Vagina (tissue), 2 donors: Measurements from ENCODE around the gene CCDC28A. TPM values are rescaled to one million over a fixed set of nuclear protein-coding genes. Genes with fewer than 3 reads are reported as not detected.

Source experiments
- DNase-seq, 2 donors: peaks; one replicate each; pipeline ENCODE4 v3.0.0-alpha.2; 2017; ENCODE audit errors: extremely low spot score in 2 of 2
- H3K27ac ChIP-seq: fragments of 200-600 bp; sonication (generic); one replicate; pipeline ENCODE4 v1.5.1; 2019
- H3K27me3 ChIP-seq: fragments of 200-600 bp; sonication (generic); one replicate; pipeline ENCODE4 v1.5.1; 2019
- H3K36me3 ChIP-seq, 2 donors: fragments of 200-600 bp; sonication (generic); one replicate each; pipeline ENCODE4 v1.5.1; 2017 to 2019
- H3K4me1 ChIP-seq: fragments of 200-600 bp; sonication (generic); one replicate; pipeline ENCODE4 v1.5.1; 2019
- H3K4me3 ChIP-seq, 2 donors: fragments of 200-600 bp; sonication (generic); 1 replicate in 1 of 2; 2 replicates in 1 of 2; pipeline ENCODE4 v1.5.1; 2016 to 2019
- H3K9me3 ChIP-seq: fragments of 200-600 bp; sonication (generic); one replicate; pipeline ENCODE4 v1.5.1; 2019
- CTCF ChIP-seq, 3 experiments: fragments of 450-650 bp in 2 of 3; fragments of 200-600 bp in 1 of 3; sonication (generic) in 1 of 3; IDR thresholded peaks; one replicate each; pipeline ENCODE4 v1.5.1; 2017 to 2019; ENCODE audit warnings: antibody characterized with exemption in 3 of 3, mild to moderate bottlenecking in 2 of 3, moderate library complexity in 2 of 3
- POLR2A ChIP-seq, 2 donors: fragments of 450-650 bp; IDR thresholded peaks; one replicate each; pipeline ENCODE4 v1.6.1; 2017; ENCODE audit warnings: antibody characterized with exemption in 2 of 2, mild to moderate bottlenecking in 2 of 2, moderate library complexity in 2 of 2
- POLR2AphosphoS5 ChIP-seq, 2 donors: sonication (generic); formaldehyde crosslinking; IDR thresholded peaks; one replicate each; pipeline ENCODE4 v1.9.0; 2017; ENCODE audit warnings: antibody characterized with exemption in 2 of 2, mild to moderate bottlenecking in 2 of 2, low read depth in 1 of 2; ENCODE audit not compliant: insufficient read depth in 1 of 2
- intact Hi-C: fragments of 100-400 bp; cut with DNase I; formaldehyde crosslinking; loops from one replicate; pipeline ENCODE4 v1.15.1; 2023
- total RNA-seq: library from RNA; depleted of rRNA; stranded (reverse); fragments of >200 nt; gene quantifications from one replicate; pipeline ENCODE4 v1.2.3, GENCODE V29; 2016

The CCDC28A gene
- total RNA-seq, 1 donor from 2014 or later = 11.0 TPM

- H3K36me3 ChIP-seq = no peaks in the 10 kb centered on the region
- no peak overlapping the region for H3K4me3 ChIP-seq
- no peak for TF ChIP-seq CTCF (IDR thresholded peaks at IDR 0.05)
- TF ChIP-seq POLR2AphosphoS5 (IDR thresholded peaks at IDR 0.05; ENCODE audit: insufficient read depth in 1 of 2, low read depth in 1 of 2) = no peak
- TF ChIP-seq POLR2A (IDR thresholded peaks at IDR 0.05) = no peak
- no peaks in the 10 kb centered on the region for H3K9me3 ChIP-seq
- DNase-seq = no peak
- no peaks in the 10 kb centered on the region for H3K27me3 ChIP-seq
- intact Hi-C loops = no loop called here
- no peaks in the 10 kb centered on the region for H3K4me1 ChIP-seq
- H3K27ac ChIP-seq = no peak overlapping the region
Observed at GRCh38 chr6:138757136-138757535, 16.4 kb upstream of the CCDC28A start.

- Histone ChIP-seq H3K36me3 (no peaks in the 10 kb centered on the region), H3K27ac (no peak overlapping the region), H3K27me3 (no peaks in the 10 kb centered on the region), H3K4me3 (no peak overlapping the region), H3K4me1 (no peaks in the 10 kb centered on the region), H3K9me3 (no peaks in the 10 kb centered on the region)
- DNase-seq = no peak
- TF ChIP-seq POLR2AphosphoS5 (IDR thresholded peaks at IDR 0.05; ENCODE audit: insufficient read depth in 1 of 2, low read depth in 1 of 2) (no peak), CTCF (IDR thresholded peaks at IDR 0.05) (peak; percentile 35 to 54 (median 47))
- intact Hi-C loops = loop anchor here (5.0 kb wide), 1 partner anchor 179 kb away; no protein-coding TSS in a partner anchor
Observed at GRCh38 chr6:138765896-138766655, 7.5 kb upstream of the CCDC28A start.

DNA sequence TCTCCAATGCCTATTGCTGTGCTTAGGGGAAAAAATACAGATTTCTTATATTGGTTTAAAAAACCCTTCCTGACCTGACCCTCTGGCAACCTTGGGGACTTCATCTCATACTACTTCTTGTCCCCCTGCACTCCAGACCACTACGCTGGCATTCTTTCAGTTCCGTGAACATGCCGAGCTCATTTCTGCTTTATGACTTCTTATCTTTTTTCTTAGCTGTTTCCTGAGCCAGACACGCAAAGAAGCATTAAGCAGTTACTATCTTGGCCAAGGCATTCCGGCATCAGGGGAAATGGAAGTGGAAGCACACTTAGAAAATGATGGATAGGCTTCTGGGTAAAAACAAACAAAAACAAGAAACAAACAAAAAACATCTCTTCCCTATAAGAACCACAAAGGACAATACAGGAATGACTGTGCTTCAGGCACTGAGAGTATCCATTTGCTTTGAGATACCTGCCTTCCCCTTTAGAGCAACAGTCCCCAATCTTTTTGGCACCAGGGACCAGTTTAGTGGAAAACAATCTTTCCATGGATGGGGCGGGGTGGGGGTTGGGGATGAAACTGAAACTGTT is 4.4 kb upstream of the CCDC28A start:
- no peaks in the 10 kb centered on the region for H3K27me3 ChIP-seq
- TF ChIP-seq CTCF (IDR thresholded peaks at IDR 0.05) (no peak), POLR2A (IDR thresholded peaks at IDR 0.05) (no peak), POLR2AphosphoS5 (IDR thresholded peaks at IDR 0.05; ENCODE audit: insufficient read depth in 1 of 2, low read depth in 1 of 2) (no peak)
- DNase-seq = no peak
- H3K4me3 ChIP-seq = no peak overlapping the region
- no peaks in the 10 kb centered on the region for H3K9me3 ChIP-seq
- no peak overlapping the region for H3K27ac ChIP-seq
- intact Hi-C loops = loop anchor here (5.0 kb wide), 1 partner anchor 182 kb away; no protein-coding TSS in a partner anchor
- H3K4me1 ChIP-seq = peaks cover 11% of the 10 kb centered on the region
- H3K36me3 ChIP-seq = no peaks in the 10 kb centered on the region

DNA sequence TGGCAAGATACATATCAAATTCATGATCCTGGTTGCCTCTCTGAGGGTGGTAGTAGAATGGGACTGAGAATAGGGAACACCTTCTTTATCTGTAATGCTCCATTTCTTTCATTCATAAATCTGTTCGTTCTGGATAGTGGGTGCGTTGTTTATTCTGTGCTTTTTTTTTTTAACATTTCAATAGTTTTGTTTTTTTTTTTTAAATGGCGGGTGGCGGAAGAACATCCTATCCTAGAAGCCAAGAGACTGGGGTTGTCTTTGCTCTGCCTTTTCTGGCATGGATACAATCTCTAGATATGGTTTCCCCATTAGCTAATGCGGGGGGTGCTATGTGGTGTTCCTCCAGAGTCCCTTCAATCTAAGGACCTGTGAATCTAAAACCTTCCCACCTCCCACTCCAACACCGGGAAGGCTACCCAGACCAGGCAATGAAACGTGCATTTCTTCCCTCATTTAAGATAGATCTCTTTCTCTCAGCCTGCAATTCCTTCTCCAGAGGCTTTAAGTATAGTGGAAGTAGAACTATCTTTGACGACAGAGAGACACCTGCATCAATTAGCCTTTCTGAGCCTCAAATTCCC is 883 bp upstream of the CCDC28A start:
- Histone ChIP-seq H3K27me3 (no peaks in the 10 kb centered on the region), H3K4me3 (peak overlapping the region; percentile 72 to 89), H3K4me1 (peaks cover 26% of the 10 kb centered on the region), H3K36me3 (peaks cover 0 to 9% of the 10 kb centered on the region in 2 donors), H3K27ac (peak overlapping the region; percentile 98), H3K9me3 (no peaks in the 10 kb centered on the region)
- no peak for DNase-seq
- intact Hi-C loops = no loop called here
- TF ChIP-seq POLR2A (IDR thresholded peaks at IDR 0.05) = no peak
- TF ChIP-seq POLR2AphosphoS5 (IDR thresholded peaks at IDR 0.05; ENCODE audit: insufficient read depth in 1 of 2, low read depth in 1 of 2) = no peak
- no peak for TF ChIP-seq CTCF (IDR thresholded peaks at IDR 0.05)
